NCI-H524 (cell line): ENCODE data around the gene ERC1.

ENCODE experiments used
- DNase-seq, 2 experiments: peaks; one replicate each; lab custom pipeline; 2025; lab: John Stamatoyannopoulos, UW

The ERC1 gene

GRCh38 chr12:1481906-1482305 is 490.9 kb downstream of the ERC1 start:
- DNase-seq = no peak

GRCh38 chr12:1488908-1489381 is 497.9 kb downstream of the ERC1 start:
- no peak for DNase-seq

- DNase-seq = no peak
Observed at GRCh38 chr12:1491983-1492697, 501.1 kb downstream of the ERC1 start.

GRCh38 chr12:1493781-1494565 is 502.9 kb downstream of the ERC1 start:
- no peak for DNase-seq

- no peak for DNase-seq
Observed at GRCh38 chr12:1494856-1495255, 503.8 kb downstream of the ERC1 start.

GRCh38 chr12:1496162-1496900 is 505.3 kb downstream of the ERC1 start:
- no peak for DNase-seq

- DNase-seq = no peak
Observed at GRCh38 chr12:1497161-1497560, 506.1 kb downstream of the ERC1 start.

GRCh38 chr12:1498199-1498740 is 507.2 kb downstream of the ERC1 start:
- no peak for DNase-seq

- DNase-seq = no peak
Observed at GRCh38 chr12:1499351-1499750, 508.3 kb downstream of the ERC1 start.

GRCh38 chr12:1500095-1500801 is 509.2 kb downstream of the ERC1 start:
- DNase-seq = peak; percentile 24 to 69

GRCh38 chr12:1501001-1501400 is 510.0 kb downstream of the ERC1 start:
- no peak for DNase-seq

- no peak for DNase-seq
Observed at GRCh38 chr12:1501695-1502378, 510.8 kb downstream of the ERC1 start.

- DNase-seq = peak in 1 of 2 experiments; percentile 35
Observed at GRCh38 chr12:1502379-1502720, 511.3 kb downstream of the ERC1 start.

- DNase-seq = no peak
Observed at GRCh38 chr12:1502831-1503230, 511.8 kb downstream of the ERC1 start.

- no peak for DNase-seq
Observed at GRCh38 chr12:1503281-1503711, 512.3 kb downstream of the ERC1 start.

- no peak for DNase-seq
Observed at GRCh38 chr12:1504304-1504894, 513.4 kb downstream of the ERC1 start.

- DNase-seq = no peak
Observed at GRCh38 chr12:1504895-1505311, 513.9 kb downstream of the ERC1 start.

- no peak for DNase-seq
Observed at GRCh38 chr12:1505576-1505975, 514.6 kb downstream of the ERC1 start.

GRCh38 chr12:1507308-1507707 is 516.3 kb downstream of the ERC1 start:
- no peak for DNase-seq

GRCh38 chr12:1509413-1510052 is 518.5 kb downstream of the ERC1 start:
- no peak for DNase-seq
